Prostate gland (tissue), 2 donors: ENCODE results near the gene CELF2.

ENCODE experiments used
- CTCF ChIP-seq, 4 experiments: fragments of 200-600 bp in 2 of 4; fragments of 450-650 bp in 2 of 4; sonication (generic) in 2 of 4; IDR thresholded peaks; 1 replicate in 3 of 4; 2 replicates in 1 of 4; pipeline ENCODE4 v1.5.1; 2016 to 2019; ENCODE audit warnings: antibody characterized with exemption in 4 of 4, mild to moderate bottlenecking in 2 of 4, moderate library complexity in 2 of 4
- POLR2A ChIP-seq: fragments of 450-650 bp; IDR thresholded peaks from one replicate; pipeline ENCODE4 v1.6.1; 2016; ENCODE audit warnings: antibody characterized with exemption, mild to moderate bottlenecking

- TF ChIP-seq CTCF (IDR thresholded peaks at IDR 0.05) (no peak), POLR2A (no peak)
Observed at GRCh38 chr10:11345224-11346054, 327.8 kb downstream of the CELF2 start.
